OCI-LY3 (cell line): ENCODE results near the gene FBXO42.

Experiments used
- H2AFZ ChIP-seq: fragments of 200-600, 300-600 bp; shearing (Covaris generic); 2 replicates; pipeline ENCODE4 v1.6.0; 2014; ENCODE audit warnings: antibody characterized with exemption, low read depth, low read length
- H3K27ac ChIP-seq: fragments of 200-600, 300-600 bp; sonication (generic); 2 replicates; pipeline ENCODE4 v1.5.1; 2014; ENCODE audit warnings: mild to moderate bottlenecking, low read length, moderate library complexity, mixed read lengths
- H3K27me3 ChIP-seq: fragments of 200-600, 300-600 bp; sonication (generic); 2 replicates; pipeline ENCODE4 v1.6.1; 2014; ENCODE audit warnings: low read depth, low read length, mixed read lengths
- H3K36me3 ChIP-seq: fragments of 200-600, 300-600 bp; sonication (generic); replicated peaks from 2 replicates; pipeline ENCODE3; 2014; ENCODE audit warnings: low read depth, low read length, mixed read lengths
- H3K4me1 ChIP-seq: fragments of 300-600, 200-600 bp; sonication (generic); 2 replicates; pipeline ENCODE4 v1.6.1; 2014; ENCODE audit warnings: low read length, mixed read lengths
- H3K4me2 ChIP-seq: fragments of 200-600, 300-600 bp; sonication (generic); 2 replicates; pipeline ENCODE4 v1.6.1; 2014; ENCODE audit warnings: low read length, mixed read lengths
- H3K4me3 ChIP-seq: fragments of 300-600, 200-600 bp; sonication (generic); 2 replicates; pipeline ENCODE4 v1.5.1; 2014; ENCODE audit warnings: antibody characterized with exemption, mild to moderate bottlenecking, low read length, moderate library complexity
- H3K79me2 ChIP-seq: fragments of 300-600, 200-600 bp; shearing (Covaris generic); 2 replicates; pipeline ENCODE4 v1.6.1; 2014; ENCODE audit warnings: mild to moderate bottlenecking, low read length, mixed read lengths
- H3K9ac ChIP-seq: fragments of 300-600, 200-600 bp; shearing (Covaris generic); 2 replicates; pipeline ENCODE4 v1.6.0; 2014; ENCODE audit warnings: mild to moderate bottlenecking, low read length, moderate library complexity
- H3K9me3 ChIP-seq: fragments of 200-600, 300-600 bp; shearing (Covaris generic); 2 replicates; pipeline ENCODE4 v1.6.1; 2014; ENCODE audit warnings: low read length, mixed read lengths; ENCODE audit not compliant: insufficient read depth
- H4K20me1 ChIP-seq: fragments of 200-600, 300-600 bp; sonication (generic); 2 replicates; pipeline ENCODE4 v1.6.1; 2016; ENCODE audit warnings: low read length, mixed read lengths; ENCODE audit not compliant: insufficient read depth
- EZH2phosphoT487 ChIP-seq: fragments of 200-600 bp; shearing (Covaris generic); IDR thresholded peaks from 2 replicates; pipeline ENCODE4 v1.6.1; 2018; ENCODE audit warnings: antibody characterized with exemption, mixed run types, low read depth
- TF ChIP-seq, protein P1 (sequence below): fragments of 200-600, 300-600 bp; sonication (generic); IDR thresholded peaks from 2 replicates; pipeline ENCODE4 v1.5.1; 2014; ENCODE audit warnings: antibody characterized with exemption, low read length, low read depth

The FBXO42 gene

DNA sequence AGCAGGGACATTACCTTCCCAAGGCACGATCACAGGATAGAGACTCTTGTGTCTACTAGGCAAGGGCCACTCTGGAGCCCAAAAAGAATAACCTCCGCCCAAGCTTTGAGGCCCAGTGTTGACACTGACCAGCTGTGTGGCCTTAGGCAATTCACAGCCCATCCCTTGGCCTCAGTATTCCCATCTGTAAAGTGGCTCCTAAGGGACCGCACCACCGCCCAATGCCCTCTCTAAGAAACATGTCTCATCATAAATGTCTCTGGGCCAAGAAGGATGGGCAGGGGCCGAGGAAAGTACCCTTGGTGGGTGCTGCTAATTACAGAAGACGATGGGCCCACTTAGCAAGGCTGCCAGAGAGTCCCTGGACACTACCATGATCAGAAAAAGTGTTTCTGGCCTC, 140.5 kb downstream of the FBXO42 start:
- H3K4me3 ChIP-seq = no peak overlapping the region
- H3K4me1 ChIP-seq = peaks cover 4% of the 10 kb centered on the region; the same call in 1 of the 2 replicates
- no peaks in the 10 kb centered on the region for H3K9me3 ChIP-seq
- H3K9ac ChIP-seq = no peak overlapping the region
- no peaks in the 10 kb centered on the region for H3K79me2 ChIP-seq
- no peaks in the 10 kb centered on the region for H3K36me3 ChIP-seq
- no peak overlapping the region for H3K4me2 ChIP-seq
- TF ChIP-seq EZH2phosphoT487 = no peak
- TF ChIP-seq, protein P1, sequence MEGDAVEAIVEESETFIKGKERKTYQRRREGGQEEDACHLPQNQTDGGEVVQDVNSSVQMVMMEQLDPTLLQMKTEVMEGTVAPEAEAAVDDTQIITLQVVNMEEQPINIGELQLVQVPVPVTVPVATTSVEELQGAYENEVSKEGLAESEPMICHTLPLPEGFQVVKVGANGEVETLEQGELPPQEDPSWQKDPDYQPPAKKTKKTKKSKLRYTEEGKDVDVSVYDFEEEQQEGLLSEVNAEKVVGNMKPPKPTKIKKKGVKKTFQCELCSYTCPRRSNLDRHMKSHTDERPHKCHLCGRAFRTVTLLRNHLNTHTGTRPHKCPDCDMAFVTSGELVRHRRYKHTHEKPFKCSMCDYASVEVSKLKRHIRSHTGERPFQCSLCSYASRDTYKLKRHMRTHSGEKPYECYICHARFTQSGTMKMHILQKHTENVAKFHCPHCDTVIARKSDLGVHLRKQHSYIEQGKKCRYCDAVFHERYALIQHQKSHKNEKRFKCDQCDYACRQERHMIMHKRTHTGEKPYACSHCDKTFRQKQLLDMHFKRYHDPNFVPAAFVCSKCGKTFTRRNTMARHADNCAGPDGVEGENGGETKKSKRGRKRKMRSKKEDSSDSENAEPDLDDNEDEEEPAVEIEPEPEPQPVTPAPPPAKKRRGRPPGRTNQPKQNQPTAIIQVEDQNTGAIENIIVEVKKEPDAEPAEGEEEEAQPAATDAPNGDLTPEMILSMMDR = no peak
- H2AFZ ChIP-seq = no peak overlapping the region
- H3K27me3 ChIP-seq = no peaks in the 10 kb centered on the region
- no peaks in the 10 kb centered on the region for H4K20me1 ChIP-seq
- no peak overlapping the region for H3K27ac ChIP-seq

DNA sequence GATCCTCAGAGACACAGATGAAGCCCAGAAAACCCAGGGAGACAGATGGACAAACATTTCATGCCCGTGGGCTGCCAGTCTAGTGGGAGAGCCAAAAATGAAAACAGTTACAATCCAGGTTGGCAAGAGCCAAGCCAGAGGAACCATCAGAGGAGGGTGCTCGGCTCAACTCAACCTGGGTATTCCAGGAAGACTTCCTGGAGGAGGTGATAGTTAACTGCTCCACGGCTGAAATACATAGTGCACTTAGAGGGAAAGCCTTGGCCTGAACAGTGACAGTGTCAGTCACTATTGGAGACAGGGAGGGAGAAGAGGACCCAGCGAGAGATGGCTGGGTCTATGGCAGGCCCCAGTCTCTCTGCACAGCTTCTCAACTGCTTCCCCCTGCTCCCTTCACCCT, 141.7 kb downstream of the FBXO42 start:
- Histone ChIP-seq H3K9ac (no peak overlapping the region), H3K4me3 (no peak overlapping the region), H3K4me2 (no peak overlapping the region), H3K79me2 (no peaks in the 10 kb centered on the region), H3K27ac (no peak overlapping the region), H4K20me1 (no peaks in the 10 kb centered on the region), H3K4me1 (peaks cover 8% of the 10 kb centered on the region; the same call in 1 of the 2 replicates), H3K9me3 (no peaks in the 10 kb centered on the region), H3K27me3 (no peaks in the 10 kb centered on the region), H2AFZ (no peak overlapping the region), H3K36me3 (no peaks in the 10 kb centered on the region)
- TF ChIP-seq EZH2phosphoT487 = no peak
- TF ChIP-seq, protein P1 = no peak

- no peaks in the 10 kb centered on the region for H3K27me3 ChIP-seq
- no peak overlapping the region for H3K4me3 ChIP-seq
- H3K36me3 ChIP-seq = no peaks in the 10 kb centered on the region
- peaks cover 8% of the 10 kb centered on the region; the same call in 1 of the 2 replicates for H3K4me1 ChIP-seq
- H4K20me1 ChIP-seq = no peaks in the 10 kb centered on the region
- H2AFZ ChIP-seq = no peak overlapping the region
- no peak overlapping the region for H3K9ac ChIP-seq
- H3K9me3 ChIP-seq = no peaks in the 10 kb centered on the region
- H3K4me2 ChIP-seq = no peak overlapping the region
- H3K27ac ChIP-seq = no peak overlapping the region
- H3K79me2 ChIP-seq = no peaks in the 10 kb centered on the region
- no peak for TF ChIP-seq EZH2phosphoT487
- TF ChIP-seq, protein P1 = no peak
These were observed 142.4 kb downstream of the FBXO42 start for GRCh38 chr1:16209847-16210407.

GRCh38 chr1:16209132-16209846, 143.0 kb downstream of the FBXO42 start:
- Histone ChIP-seq H3K27ac (no peak overlapping the region), H3K4me1 (peaks cover 8% of the 10 kb centered on the region; the same call in 1 of the 2 replicates), H3K79me2 (no peaks in the 10 kb centered on the region), H3K9me3 (no peaks in the 10 kb centered on the region), H3K9ac (no peak overlapping the region), H3K36me3 (no peaks in the 10 kb centered on the region), H4K20me1 (no peaks in the 10 kb centered on the region), H3K27me3 (no peaks in the 10 kb centered on the region), H3K4me2 (no peak overlapping the region), H3K4me3 (no peak overlapping the region), H2AFZ (no peak overlapping the region)
- no peak for TF ChIP-seq EZH2phosphoT487
- TF ChIP-seq, protein P1 = no peak
